Vagina (tissue), 2 donors: Measurements from ENCODE around the gene DAB2IP.

ENCODE experiments used
- POLR2A ChIP-seq, 2 donors: fragments of 450-650 bp; IDR thresholded peaks; one replicate each; pipeline ENCODE4 v1.6.1; 2017; ENCODE audit warnings: antibody characterized with exemption in 2 of 2, mild to moderate bottlenecking in 2 of 2, moderate library complexity in 2 of 2
- POLR2AphosphoS5 ChIP-seq, 2 donors: sonication (generic); formaldehyde crosslinking; IDR thresholded peaks; one replicate each; pipeline ENCODE4 v1.9.0; 2017; ENCODE audit warnings: antibody characterized with exemption in 2 of 2, mild to moderate bottlenecking in 2 of 2, low read depth in 1 of 2; ENCODE audit not compliant: insufficient read depth in 1 of 2
- TF ChIP-seq, protein P1 (sequence below), 3 experiments: fragments of 450-650 bp in 2 of 3; fragments of 200-600 bp in 1 of 3; sonication (generic) in 1 of 3; IDR thresholded peaks; one replicate each; pipeline ENCODE4 v1.5.1; 2017 to 2019; ENCODE audit warnings: antibody characterized with exemption in 3 of 3, mild to moderate bottlenecking in 2 of 3, moderate library complexity in 2 of 3

DNA sequence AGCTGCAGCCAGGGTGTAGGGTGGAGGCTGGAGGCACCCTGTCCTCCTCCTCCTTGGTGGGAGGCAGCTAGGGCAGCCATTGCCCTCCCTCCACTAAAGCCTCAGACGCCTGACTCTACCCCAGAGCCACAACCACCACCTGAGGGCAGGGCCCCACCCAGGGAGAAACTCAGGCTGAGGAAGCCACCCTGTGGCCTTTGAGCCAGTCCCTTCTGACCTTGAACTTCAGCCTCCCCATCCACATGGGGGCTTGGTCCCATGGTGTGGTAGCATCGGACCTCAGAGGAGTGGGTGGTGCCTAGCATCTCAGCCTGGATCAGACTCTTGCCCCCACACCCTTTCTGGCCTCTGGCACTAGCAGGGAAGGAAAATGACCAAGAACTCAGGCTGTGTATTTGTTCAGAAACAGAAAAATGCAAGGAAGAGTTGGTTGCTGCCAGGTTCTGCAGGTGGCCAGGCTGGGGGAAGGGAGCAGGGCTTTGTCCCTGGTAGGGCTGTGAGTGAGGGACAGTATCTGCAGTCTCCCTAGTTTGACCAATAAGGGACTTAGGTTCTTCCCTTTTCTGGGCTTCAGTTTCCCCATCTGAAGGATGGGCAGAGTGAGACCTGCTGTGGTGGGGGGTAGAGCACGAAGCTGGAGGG lies 3.2 kb downstream of the DAB2IP start:
- TF ChIP-seq, protein P1, sequence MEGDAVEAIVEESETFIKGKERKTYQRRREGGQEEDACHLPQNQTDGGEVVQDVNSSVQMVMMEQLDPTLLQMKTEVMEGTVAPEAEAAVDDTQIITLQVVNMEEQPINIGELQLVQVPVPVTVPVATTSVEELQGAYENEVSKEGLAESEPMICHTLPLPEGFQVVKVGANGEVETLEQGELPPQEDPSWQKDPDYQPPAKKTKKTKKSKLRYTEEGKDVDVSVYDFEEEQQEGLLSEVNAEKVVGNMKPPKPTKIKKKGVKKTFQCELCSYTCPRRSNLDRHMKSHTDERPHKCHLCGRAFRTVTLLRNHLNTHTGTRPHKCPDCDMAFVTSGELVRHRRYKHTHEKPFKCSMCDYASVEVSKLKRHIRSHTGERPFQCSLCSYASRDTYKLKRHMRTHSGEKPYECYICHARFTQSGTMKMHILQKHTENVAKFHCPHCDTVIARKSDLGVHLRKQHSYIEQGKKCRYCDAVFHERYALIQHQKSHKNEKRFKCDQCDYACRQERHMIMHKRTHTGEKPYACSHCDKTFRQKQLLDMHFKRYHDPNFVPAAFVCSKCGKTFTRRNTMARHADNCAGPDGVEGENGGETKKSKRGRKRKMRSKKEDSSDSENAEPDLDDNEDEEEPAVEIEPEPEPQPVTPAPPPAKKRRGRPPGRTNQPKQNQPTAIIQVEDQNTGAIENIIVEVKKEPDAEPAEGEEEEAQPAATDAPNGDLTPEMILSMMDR (IDR thresholded peaks at IDR 0.05) = no peak
- no peak for TF ChIP-seq POLR2AphosphoS5 (IDR thresholded peaks at IDR 0.05; ENCODE audit: insufficient read depth in 1 of 2, low read depth in 1 of 2)
- TF ChIP-seq POLR2A (IDR thresholded peaks at IDR 0.05) = no peak
